AG20443 (cell line): Measurements from ENCODE around the gene MEGF10.

Source experiments
- DNase-seq: peaks from one replicate; pipeline ENCODE4 v3.0.0; 2012; ENCODE audit warnings: low spot score, mixed read lengths

The MEGF10 gene

DNA sequence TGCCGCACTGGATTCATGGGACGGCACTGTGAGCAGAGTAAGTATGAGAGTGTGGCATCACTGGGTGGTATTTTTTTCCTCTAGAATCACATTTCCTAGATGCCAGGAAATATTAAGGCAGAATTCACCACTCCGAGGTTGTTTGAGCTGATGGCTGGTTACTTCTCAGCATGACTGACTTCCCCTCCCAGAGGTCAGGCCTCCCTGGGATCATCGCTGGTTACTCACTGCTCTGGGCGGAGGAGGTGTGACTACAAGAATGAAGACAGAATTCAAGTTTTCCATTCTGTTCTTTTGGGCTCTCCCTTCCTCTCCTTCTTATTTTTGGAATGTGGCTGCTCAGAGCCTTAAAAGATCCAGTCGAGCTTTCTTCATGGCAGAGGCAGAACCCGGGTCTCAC lies 150.2 kb downstream of the MEGF10 start:
- DNase-seq = peak; percentile 43

DNA sequence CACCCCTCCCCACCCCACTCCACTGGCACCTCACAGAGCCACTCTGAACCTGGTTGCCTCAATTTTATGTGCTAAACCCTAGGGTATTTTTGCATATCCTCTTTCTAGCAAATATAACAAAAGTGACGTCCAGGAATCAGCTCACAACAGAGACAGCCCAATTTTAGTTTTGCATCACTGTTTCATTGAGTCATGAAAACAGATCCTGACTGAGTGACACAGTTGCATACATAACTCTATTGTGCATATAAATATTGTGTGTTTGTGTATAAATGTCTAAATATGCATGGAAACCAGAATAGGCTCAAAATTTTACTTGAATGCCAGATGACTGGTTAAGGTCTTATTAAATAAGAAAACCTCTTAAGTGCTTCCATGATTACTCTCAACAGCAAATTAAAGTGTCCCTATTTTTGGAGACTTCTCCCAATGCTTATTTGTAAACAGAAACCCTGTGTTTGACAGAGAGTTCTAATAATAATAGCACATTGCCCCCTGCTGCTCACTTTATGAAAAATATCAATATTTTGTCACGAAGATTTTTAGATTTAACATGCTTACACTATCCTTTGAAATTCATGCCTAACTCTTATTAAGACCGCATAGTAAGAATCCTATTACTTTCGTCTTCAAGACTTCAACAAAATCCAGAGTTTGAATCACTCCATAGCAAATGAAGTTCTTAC lies 151.3 kb downstream of the MEGF10 start:
- DNase-seq = peak; percentile 18

DNA sequence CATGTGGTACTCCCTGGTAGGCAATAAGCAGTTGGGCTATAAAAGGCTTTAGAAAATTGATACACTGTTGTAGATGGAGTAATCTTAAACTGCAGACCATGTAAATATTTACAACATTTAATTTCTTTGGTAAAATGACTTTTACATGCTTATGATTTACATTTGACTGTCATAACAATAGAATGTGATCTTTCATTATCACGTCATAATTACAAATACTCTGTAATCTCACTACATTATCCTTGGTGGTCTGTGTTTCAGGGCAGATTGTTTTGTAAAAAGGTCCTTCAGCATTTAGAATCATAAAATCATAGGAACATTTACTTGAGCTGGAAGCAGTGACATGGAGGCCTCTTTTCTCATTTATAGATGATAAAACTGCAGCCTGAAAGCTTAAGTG lies 153.6 kb downstream of the MEGF10 start:
- DNase-seq = no peak

DNA sequence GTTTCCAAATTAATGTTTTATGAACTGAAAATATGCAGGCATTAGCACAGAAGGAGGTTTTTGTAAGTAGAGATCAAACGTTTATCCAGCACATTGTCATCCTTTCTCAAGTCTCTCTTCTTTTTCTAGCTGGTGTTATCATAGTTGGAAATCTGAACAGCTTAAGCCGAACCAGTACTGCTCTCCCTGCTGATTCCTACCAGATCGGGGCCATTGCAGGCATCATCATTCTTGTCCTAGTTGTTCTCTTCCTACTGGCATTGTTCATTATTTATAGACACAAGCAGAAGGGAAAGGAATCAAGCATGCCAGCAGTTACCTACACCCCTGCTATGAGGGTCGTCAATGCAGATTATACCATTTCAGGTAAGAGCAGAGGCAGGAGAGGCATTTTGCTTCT lies 154.7 kb downstream of the MEGF10 start:
- DNase-seq = no peak

DNA sequence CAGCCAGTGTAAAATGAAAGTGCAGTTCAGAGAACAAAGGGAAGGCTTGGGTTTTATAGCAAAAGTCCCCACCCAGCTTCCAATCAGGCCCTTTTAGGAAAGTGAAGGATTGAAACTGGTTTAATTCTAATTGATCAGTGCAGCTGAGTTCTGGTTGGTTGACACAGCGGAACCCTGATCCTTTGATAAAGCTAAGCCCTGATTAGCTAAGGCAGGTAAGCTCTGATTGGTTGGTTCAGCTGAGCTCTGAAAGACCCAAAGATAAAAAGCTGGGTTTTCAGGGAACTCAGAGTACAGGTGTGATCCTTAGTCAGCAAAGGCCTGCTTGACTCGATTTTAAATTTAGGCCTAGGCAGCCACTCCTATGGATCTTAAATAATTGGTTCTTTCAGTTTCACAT lies 156.0 kb downstream of the MEGF10 start:
- DNase-seq = no peak

DNA sequence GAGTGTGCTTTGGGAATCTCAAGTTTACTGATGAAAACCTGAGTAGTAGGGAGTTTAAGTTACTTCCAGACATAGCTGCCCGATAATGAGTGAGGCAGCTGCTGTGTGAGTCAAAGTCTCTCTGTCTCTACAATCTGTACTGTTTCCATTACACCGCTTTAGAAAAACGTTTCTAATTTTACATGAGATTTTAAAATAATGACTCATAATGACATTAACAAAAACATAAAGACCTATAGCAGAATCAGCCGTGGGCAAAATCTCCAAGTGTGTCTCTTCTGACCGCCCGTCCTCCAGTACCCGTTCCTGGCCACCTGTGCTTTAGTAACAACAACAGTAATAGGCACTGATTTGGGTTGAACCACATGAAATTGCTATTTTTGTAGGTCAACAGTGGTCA lies 157.2 kb downstream of the MEGF10 start:
- DNase-seq = no peak

DNA sequence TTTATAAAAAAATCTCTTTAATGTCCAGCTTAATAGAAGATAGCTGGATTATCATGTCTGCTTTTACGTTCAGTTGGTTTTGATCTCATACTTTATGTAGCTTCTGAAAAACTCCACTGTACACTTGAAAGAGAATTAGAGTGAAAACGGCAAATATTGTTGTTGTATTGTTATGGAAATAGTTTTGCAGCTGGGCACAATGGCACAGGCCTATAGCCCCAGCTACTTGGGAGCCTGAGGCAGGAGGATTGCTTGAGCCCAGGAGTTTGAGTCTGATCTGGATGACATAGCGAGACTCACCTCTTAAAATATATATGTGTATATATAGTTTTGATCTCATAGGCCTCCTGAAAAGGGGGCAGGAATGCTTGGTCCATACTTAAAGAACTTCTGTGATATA lies 159.4 kb downstream of the MEGF10 start:
- DNase-seq = no peak

DNA sequence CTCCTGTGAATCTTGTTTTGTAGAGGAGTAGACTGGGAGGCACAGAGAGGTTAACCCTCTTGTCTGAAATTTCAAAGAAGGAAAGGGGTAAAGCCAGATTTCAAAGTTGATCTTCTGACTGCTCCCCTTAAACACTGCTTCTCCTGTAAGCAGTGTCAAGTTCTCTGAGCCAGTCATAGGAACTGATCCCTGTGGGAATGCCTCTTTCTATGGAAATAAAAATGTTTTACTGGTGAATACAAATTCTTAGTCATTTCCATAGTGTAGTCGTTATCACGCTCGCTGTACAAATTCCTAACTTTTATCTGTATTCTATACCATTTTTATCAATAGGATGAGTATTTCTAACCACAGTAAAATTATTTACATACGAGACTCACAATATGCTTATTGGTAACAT lies 160.5 kb downstream of the MEGF10 start:
- DNase-seq = no peak

DNA sequence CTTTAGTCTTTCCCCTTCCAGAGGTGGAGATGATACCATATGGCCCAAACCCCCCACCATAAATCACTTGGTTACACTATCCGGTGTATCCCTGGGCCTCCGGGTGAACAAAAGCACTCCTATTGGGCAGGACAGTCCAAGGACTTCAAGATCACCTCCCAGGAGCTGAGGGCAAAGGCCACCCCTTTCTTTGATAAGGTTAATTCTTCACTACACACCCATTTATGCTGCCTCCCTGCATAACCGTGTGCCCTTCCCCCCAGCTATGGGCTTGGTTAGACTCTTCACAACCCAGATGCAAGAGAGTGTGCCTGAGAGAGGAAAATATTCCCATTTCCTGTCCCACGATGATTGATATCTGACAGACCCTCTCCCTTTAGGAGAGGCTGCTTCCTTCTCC lies 162.0 kb downstream of the MEGF10 start:
- DNase-seq = no peak

DNA sequence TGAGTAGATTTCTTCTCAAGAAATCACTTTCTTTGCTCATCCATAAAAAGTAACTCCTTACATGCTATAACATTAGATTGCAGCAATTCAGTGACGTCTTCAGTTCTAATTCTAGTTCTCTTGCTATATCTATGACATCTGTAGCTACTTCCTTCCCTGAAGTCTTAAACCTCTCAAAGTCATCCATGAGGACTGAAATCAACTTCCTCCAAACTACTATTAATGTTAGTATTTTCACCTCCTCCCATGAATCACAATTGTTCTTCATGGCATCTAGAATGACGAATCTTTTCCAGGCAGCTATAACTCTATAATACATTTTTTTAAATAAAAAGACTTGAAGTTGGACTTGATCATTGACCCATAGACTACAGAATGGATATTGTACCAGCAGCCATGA lies 180.6 kb downstream of the MEGF10 start:
- no peak for DNase-seq

DNA sequence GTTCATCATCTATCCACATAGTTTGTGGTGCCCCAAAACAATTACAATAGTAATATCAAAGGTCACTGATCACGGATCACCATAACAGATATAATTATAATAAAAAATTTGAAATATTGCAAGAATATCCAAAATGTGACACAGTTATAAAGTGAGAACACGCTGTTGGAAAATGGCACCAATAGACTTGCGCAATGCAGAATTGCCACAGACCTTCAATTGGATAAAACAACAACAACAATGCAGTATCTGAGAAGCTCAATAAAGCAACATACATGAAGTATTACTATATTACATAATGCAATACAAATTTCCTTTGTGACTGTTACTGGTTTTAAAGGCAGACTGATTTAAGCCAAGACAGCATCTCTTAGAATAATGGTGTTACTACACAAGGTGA lies 182.1 kb downstream of the MEGF10 start:
- no peak for DNase-seq

DNA sequence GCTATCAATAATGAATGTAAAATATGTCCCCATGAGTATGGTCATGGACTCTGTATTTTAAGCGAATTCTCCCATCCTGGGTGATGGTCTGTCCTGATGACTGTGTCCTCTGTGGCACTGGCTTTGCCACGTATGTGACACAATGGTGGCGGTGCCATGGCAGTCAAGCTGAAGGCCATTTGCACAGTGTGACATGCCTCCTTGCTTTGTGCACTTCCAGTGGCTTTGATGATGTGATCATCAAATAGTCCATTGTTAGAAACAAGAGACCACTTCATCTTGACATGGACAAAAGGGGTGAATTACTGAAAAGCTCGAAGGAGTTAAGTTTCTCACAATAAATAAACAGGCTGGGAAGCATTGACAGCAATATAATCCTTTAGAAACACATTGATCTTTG lies 195.9 kb downstream of the MEGF10 start:
- DNase-seq = no peak

DNA sequence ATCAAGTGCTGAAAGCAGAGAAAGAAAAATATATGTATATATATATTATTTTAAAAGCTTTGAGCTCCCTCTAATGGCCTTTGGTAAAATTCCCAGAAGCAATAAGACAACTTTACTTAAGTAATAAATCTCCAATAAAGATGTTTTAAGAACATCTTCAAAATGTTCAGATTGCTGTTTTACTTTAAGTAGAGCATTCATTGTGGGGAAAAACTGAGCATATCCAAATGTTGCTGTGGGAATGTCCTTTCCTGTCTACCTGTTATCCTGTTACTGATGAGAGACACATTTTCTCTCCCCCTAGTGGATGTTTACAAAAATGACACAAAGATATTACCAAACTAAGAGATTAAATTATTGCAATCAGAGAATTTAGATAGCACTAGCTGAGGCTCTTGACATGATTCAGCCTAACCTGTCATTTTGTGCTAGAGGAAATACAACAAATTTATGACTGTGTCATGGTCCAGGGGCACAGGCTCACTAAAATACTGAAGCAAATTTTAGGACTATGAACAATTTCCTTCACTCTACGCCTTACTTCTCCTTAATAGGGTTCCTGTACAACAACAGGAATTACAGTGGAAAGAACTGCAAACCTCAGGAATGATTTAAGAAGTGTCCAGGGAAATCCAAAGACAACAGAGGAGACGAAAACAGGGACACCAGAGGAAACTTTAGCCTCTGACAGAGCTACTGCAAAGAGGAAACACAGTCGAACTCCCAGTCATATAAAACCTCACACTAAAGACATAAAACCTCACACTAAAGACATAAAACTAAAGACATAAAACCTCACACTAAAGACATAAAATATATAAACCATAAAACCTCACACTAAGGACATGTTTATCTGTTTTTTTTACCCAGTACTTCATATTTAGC lies 202.5 kb downstream of the MEGF10 start:
- peak; percentile 25 for DNase-seq

DNA sequence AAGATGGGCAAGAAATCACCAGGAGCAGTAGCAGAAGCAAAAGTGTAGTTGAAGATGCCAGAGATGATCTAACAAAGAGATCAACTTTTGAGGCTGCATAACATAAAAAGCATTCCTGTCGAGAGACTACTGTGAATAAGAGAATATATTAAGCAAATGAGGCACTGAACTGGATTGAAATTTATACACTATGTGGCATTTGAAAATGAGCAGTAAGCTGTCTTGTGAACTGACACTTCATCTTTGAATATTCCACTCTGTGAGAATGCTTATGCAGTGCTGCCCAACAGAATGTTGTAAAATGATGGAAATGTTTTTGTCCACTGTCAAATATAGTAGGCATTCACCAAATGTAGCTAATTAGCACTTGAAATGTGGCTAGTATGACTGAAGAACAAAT lies 208.0 kb downstream of the MEGF10 start:
- DNase-seq = no peak

DNA sequence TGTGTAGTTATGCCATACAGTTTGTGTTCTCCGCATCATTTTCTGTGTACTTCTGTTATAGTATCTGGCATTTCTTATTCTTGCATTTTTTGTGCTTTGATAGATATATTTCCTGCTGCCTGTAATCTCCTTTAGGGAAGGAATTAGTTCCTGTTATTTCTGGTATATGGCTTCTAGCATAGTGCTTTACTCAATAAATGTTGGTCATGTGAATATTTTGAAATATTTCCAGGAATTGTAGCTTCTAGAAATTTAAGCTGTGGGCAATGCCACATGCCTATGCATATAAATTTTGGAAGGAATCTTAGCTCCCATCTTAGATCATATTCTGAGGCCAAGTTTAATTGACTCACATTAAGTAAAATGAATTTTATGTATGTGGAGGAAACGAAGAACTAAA lies 215.3 kb downstream of the MEGF10 start:
- DNase-seq = no peak

DNA sequence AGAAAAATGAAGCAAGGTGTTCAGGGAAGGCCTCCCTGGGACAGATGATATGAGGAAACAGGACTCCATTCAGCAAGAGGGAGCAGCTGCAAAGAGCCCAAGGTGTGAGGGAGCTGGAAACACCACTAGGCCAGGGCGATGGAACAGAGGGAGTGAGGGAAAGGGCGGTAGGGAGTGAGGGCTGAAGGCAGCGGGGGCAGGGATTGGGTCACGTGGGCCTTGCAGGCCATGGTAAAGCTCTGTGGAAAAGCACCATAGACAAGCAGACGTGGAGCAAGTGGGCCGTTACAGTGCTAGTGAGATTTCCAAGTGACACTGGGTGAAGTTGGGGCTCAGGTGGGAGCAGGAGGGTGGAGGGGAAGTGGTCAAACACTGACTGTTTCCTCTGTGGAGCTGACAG lies 216.0 kb downstream of the MEGF10 start:
- no peak for DNase-seq

DNA sequence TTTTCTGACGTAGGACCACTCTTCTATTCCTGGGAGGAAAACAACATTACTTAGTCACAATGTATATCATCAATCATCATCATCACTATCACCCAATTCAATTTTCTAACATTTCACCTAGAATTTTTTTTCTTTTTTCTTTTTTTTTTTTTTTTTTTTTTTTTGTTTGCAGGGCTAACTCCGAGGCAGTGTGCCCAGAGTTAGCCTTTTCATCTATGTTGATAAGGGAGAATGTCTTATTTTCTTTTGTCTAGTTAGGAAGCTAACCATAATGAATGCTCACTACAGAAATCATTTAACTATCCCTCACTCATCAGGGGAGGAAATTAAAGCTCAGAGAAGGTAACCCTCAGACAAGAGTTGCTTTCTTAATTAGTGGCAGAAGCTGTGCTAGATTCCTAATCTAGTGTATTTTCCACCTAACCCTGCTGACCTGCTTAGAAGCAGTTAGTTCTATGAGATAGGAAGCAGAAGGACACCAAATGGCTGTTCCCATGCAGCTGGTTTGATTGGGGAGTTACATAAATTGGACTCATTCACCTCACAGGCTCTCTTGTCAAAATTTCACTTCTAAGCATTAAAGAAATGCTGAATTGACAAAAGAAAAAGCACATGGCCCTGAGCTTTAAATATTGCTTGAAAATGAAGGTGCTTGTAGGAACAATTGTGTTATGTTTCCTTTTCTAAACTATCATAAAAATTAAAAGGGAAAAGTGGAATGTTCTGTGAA lies 218.2 kb downstream of the MEGF10 start:
- DNase-seq = no peak
